SJCRH30 (cell line): Measurements from ENCODE around the gene LSAMP. TPM values are rescaled to one million over a fixed set of nuclear protein-coding genes. Genes with fewer than 3 reads are reported as not detected.

ENCODE experiments used
- DNase-seq, 2 experiments: peaks; one replicate each; pipeline ENCODE4 v3.0.0-alpha.2; 2015 to 2020
- H3K27ac ChIP-seq: fragments of 250-450 bp; sonication (Bioruptor Pico); 2 replicates; pipeline ENCODE4 v1.5.1; 2020; ENCODE audit warnings: mild to moderate bottlenecking, moderate library complexity
- H3K27me3 ChIP-seq: fragments of 250-450 bp; sonication (Bioruptor Pico); 2 replicates; pipeline ENCODE4 v1.5.1; 2020; ENCODE audit warnings: mild to moderate bottlenecking, moderate library complexity
- H3K36me3 ChIP-seq: fragments of 250-450 bp; sonication (Bioruptor Pico); 2 replicates; pipeline ENCODE4 v1.5.1; 2020; ENCODE audit warnings: mild to moderate bottlenecking, moderate library complexity
- H3K4me1 ChIP-seq: fragments of 250-450 bp; sonication (Bioruptor Pico); 2 replicates; pipeline ENCODE4 v1.5.1; 2020; ENCODE audit warnings: mild to moderate bottlenecking, moderate library complexity
- H3K4me3 ChIP-seq: fragments of 250-450 bp; sonication (Bioruptor Pico); 2 replicates; pipeline ENCODE4 v1.5.1; 2020; ENCODE audit warnings: mild to moderate bottlenecking, moderate library complexity
- H3K9me3 ChIP-seq: fragments of 250-450 bp; sonication (Bioruptor Pico); replicated peaks from 2 replicates; pipeline ENCODE4 v1.5.1; 2020; ENCODE audit warnings: mild to moderate bottlenecking, moderate library complexity
- total RNA-seq: library from RNA; depleted of rRNA; stranded (reverse); fragments of >200 nt; shearing (Covaris generic); gene quantifications from 2 replicates; pipeline ENCODE4 v1.2.3, GENCODE V29; 2014

LSAMP gene
- total RNA-seq, 1 experiment from 2014 or later = 0.02 TPM

DNA sequence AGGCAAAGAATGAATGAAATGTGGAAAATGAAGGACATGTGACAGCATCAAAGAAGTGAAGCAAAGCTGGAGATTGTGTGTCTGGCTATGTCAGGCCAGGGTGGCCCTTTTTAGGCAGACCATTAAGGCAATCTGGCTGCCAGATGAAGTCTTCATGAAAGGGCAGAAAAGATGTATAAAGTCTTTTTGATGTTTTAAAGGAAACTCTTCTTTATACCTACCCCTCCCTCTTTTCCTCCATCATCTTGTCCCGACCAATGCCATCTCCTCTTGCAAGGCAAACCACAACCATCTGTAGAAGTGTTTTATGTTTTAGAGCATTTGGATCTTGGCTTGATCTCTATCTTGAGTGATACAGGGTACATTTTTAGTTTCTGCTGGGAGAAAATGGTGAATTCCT, 259.2 kb downstream of the LSAMP start:
- peaks cover 6% of the 10 kb centered on the region; the same call in 1 of the 2 replicates for H3K4me1 ChIP-seq
- no peak overlapping the region for H3K4me3 ChIP-seq
- DNase-seq = no peak
- H3K27ac ChIP-seq = no peak overlapping the region
- H3K27me3 ChIP-seq = no peaks in the 10 kb centered on the region
- no peaks in the 10 kb centered on the region for H3K36me3 ChIP-seq
- H3K9me3 ChIP-seq = no peaks in the 10 kb centered on the region

DNA sequence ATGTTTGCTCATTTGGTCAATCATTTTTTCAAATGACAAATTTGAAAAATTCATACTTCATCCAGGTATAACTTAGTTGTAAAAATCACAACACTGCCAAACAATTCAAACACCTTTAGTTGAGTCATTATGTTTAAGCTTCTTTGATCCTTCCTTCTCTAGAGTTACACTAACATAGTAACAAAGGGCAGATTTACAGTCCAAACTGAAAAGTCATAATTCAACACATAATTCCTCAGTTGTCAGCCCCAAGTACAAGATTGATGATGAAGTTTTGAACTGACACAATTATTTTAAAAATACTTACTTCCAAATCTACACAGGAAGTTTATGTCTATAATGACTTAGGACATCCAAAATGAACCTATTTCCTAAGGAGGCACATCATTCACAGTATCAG, 264.1 kb downstream of the LSAMP start:
- H3K27me3 ChIP-seq = no peaks in the 10 kb centered on the region
- no peak for DNase-seq
- no peaks in the 10 kb centered on the region for H3K9me3 ChIP-seq
- no peak overlapping the region for H3K27ac ChIP-seq
- H3K4me3 ChIP-seq = no peak overlapping the region
- H3K36me3 ChIP-seq = no peaks in the 10 kb centered on the region
- no peaks in the 10 kb centered on the region for H3K4me1 ChIP-seq

DNA sequence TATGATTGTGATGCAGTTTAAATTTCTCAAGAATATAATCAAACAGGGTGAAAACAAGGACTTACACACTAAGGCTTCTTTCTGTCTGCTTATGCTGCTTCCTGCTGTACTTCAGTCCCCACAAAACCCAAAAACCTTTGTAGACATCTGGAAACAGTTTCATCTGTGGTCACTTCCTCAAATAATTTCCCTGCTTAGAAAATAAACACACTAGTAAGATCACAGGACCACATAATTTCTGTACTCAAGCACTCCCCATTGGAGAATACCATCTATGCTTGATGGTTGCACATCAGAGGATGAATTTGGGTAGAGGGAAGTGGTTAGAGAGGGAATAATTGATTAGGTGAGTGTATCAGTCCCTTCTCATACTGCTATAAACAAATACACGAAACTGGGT, 266.2 kb downstream of the LSAMP start:
- H3K36me3 ChIP-seq = no peaks in the 10 kb centered on the region
- peak in 1 of 2 experiments; percentile 2 for DNase-seq
- no peak overlapping the region for H3K4me3 ChIP-seq
- H3K9me3 ChIP-seq = no peaks in the 10 kb centered on the region
- H3K27me3 ChIP-seq = no peaks in the 10 kb centered on the region
- H3K4me1 ChIP-seq = no peaks in the 10 kb centered on the region
- H3K27ac ChIP-seq = no peak overlapping the region

DNA sequence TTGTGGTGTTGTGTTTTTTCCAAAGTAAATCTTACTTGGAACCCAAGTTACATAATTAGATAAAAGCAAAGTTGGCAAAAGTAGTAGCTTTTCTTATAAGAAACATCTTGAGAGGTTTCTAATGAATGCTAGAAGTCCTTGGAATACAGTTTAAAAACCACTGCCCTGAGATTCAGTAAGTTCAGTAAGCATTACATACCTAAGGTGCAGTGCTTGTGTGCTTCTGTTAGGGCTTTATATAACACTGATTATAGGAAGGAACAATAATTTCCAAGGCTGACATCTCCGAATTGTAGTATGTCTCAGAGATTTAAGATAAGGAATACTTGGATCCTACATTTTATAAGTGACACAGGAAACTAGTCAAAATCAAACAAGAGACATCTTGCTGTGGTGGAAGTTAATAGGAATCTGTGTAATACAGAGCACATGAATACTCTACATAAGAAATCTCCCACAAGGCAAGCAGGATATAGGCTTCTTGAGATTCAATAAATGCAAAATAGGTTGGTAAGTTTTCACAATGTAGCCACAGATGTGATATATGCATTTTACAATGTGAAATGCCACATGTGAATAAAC, 268.2 kb downstream of the LSAMP start:
- H3K4me3 ChIP-seq = no peak overlapping the region
- H3K27ac ChIP-seq = no peak overlapping the region
- no peak for DNase-seq
- H3K36me3 ChIP-seq = no peaks in the 10 kb centered on the region
- H3K9me3 ChIP-seq = no peaks in the 10 kb centered on the region
- H3K27me3 ChIP-seq = no peaks in the 10 kb centered on the region
- no peaks in the 10 kb centered on the region for H3K4me1 ChIP-seq

DNA sequence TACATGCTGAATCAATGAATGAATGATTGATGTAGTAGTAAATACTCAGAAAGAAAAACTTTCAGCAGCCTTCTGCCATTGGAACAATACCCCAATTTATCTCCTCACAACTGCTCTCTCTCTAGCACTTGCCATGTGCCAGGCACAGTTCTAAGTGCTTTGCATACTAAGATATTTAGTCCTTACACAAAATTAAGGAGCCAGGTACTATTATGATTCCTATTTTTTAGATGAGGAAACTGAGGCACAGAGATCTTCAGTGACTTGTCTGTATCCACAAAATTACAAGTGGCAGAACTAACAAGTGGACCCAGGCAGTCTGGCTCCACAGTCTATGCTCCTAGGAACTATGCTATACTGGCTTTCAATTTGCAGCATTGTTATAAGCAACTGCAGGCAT, 279.2 kb downstream of the LSAMP start:
- Histone ChIP-seq H3K27ac (no peak overlapping the region), H3K4me3 (no peak overlapping the region), H3K27me3 (no peaks in the 10 kb centered on the region), H3K4me1 (no peaks in the 10 kb centered on the region), H3K9me3 (no peaks in the 10 kb centered on the region), H3K36me3 (no peaks in the 10 kb centered on the region)
- DNase-seq = no peak

DNA sequence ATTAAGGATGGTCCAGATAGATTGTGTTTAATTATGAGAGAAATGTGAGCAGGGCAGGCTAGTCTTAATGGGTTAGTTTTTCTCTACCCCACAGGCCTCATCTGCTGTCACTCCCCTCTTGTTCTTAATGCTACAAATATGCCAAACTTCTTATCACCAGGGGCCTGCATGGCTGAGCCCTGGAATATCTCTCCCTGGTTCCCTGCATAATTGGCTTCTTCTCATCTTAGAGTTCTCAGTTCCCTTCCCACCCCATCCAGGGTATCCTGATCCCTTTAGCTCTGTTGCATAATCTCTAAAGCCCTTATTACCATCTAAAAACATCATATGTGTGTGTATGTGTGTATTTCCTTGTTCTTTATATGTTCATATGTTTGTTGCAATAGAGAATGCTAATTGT, 279.6 kb downstream of the LSAMP start:
- no peak for DNase-seq
- Histone ChIP-seq H3K4me1 (no peaks in the 10 kb centered on the region), H3K27ac (no peak overlapping the region), H3K4me3 (no peak overlapping the region), H3K27me3 (no peaks in the 10 kb centered on the region), H3K36me3 (no peaks in the 10 kb centered on the region), H3K9me3 (no peaks in the 10 kb centered on the region)

DNA sequence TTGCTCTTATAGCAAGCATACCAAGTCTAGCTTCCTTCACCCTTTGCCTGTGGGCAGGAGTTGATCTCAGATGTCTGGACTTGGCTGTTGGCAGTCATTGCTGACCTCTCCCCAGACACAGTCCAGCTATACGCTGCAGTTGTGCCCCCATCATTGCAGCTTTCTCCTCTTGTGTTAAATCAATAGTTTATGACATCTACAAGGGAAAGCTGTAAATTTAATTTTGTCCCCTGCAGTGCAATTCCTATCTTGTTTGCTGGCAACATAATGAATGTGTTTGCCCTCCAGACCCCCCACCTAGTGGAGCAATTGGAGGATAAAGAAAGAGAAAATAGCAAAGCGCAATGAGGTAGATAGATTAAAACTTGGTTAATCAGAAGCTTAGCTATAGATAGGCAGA, 280.2 kb downstream of the LSAMP start:
- Histone ChIP-seq H3K27ac (no peak overlapping the region), H3K36me3 (no peaks in the 10 kb centered on the region), H3K9me3 (no peaks in the 10 kb centered on the region), H3K27me3 (no peaks in the 10 kb centered on the region), H3K4me1 (no peaks in the 10 kb centered on the region), H3K4me3 (no peak overlapping the region)
- DNase-seq = no peak

DNA sequence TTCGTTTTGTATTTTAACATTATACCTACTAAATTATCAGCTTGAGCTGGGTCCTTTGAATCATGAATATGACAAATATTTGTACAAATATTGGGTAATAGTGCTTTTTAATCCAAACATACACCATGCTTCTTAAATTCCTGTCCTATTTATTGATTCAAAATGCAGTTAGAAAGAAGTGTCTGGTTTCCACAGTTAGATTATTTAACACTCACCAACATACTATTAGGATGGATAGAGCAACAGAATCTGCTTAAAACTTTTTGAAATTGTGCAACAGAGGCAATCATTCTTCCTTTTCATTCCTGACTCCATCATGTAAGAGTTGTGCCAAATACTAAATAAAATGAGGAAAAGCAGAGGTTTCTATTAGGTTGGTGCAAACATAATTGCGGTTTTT, 281.2 kb downstream of the LSAMP start:
- H3K36me3 ChIP-seq = no peaks in the 10 kb centered on the region
- DNase-seq = no peak

DNA sequence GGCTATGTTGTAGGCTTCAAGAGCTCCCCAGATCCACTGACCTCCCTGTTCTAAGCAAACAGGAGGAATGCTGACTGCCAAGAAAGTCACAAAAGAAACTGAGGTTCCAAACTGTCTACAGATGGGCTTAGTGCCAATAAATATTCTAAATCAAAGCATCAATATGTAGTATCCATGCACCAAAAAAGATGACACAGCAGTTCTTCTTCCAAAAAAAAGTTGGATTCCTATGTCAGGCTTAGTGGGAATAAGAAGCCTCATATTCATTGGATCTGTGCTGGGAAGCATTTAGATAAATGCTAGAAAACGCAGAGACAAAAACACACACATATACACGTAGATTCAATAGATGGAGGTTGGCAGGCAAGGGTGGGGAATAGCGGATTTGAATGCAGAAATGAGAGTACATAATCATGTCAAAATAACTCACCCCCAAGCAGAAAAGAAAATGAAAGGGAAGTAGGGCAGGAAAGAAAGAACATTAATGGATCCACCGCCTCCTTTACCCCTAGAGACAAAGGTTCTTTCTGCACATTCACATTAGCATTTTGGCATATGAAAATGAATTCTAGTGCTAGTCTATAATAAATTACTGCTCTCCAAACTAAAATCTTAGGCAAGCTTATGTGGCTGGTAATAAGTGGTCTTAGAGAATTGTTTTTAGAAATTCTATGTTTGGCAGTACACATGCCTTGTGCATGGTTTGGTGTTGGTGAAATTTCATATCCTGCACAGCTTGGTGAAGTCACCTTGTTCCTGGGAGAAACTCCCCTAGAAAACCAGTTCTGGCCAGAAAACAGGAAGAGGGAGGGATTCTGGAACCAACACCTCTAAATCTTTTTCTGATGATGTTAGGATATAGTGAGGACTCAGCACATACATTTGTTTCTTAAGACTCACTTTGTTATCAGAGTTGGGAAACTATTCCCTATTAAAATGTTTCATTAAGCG, 283.4 kb downstream of the LSAMP start:
- H3K36me3 ChIP-seq = no peaks in the 10 kb centered on the region
- H3K9me3 ChIP-seq = no peaks in the 10 kb centered on the region
- no peak for DNase-seq
- no peaks in the 10 kb centered on the region for H3K4me1 ChIP-seq
- no peak overlapping the region for H3K27ac ChIP-seq
- no peaks in the 10 kb centered on the region for H3K27me3 ChIP-seq
- no peak overlapping the region for H3K4me3 ChIP-seq

More for the DNA sequence above, 281.2 kb downstream of the LSAMP start:
- no peak overlapping the region for H3K4me3 ChIP-seq
- no peaks in the 10 kb centered on the region for H3K9me3 ChIP-seq
- no peak overlapping the region for H3K27ac ChIP-seq
- H3K27me3 ChIP-seq = no peaks in the 10 kb centered on the region
- H3K4me1 ChIP-seq = no peaks in the 10 kb centered on the region

DNA sequence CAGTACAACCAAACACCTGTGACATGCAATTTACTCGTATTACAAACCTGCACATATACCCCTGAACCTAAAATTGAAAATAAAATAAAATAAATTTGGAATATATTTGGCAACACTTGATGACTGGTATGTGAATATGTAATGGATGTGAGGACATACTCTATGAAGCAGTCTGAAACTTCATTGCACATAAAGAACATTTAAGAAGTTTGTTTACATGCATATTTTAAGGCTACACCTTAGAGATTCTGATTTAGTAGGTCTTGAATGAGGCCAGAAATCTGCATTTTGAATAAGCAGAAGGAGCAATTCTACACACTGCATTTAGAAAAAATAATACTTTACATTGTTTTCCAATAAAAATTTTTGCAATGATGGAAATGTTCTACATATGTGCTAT, 284.7 kb downstream of the LSAMP start:
- Histone ChIP-seq H3K27me3 (no peaks in the 10 kb centered on the region), H3K36me3 (no peaks in the 10 kb centered on the region), H3K4me3 (no peak overlapping the region), H3K9me3 (no peaks in the 10 kb centered on the region), H3K27ac (no peak overlapping the region), H3K4me1 (no peaks in the 10 kb centered on the region)
- DNase-seq = no peak

DNA sequence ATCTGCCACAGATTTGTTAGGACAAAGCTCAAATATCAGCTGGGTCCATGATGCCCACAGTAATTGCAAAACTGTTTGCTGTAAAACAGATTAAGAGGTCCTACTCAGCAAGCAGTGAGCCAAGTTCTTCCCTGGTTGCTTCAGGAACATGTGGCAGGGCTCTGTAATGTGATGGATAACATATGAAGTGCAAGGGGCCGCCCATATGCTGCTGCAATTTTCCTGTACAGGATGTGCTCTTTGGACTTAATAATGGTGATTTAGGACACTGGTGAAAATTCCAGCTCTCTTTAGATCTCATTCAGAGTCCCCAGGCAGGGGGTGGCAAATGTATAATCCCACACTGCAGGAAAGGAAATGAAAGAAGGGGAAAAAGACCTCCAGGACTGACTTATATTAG, 289.4 kb downstream of the LSAMP start:
- DNase-seq = no peak
- Histone ChIP-seq H3K27ac (no peak overlapping the region), H3K4me3 (no peak overlapping the region), H3K4me1 (no peaks in the 10 kb centered on the region), H3K9me3 (no peaks in the 10 kb centered on the region), H3K36me3 (no peaks in the 10 kb centered on the region), H3K27me3 (no peaks in the 10 kb centered on the region)

DNA sequence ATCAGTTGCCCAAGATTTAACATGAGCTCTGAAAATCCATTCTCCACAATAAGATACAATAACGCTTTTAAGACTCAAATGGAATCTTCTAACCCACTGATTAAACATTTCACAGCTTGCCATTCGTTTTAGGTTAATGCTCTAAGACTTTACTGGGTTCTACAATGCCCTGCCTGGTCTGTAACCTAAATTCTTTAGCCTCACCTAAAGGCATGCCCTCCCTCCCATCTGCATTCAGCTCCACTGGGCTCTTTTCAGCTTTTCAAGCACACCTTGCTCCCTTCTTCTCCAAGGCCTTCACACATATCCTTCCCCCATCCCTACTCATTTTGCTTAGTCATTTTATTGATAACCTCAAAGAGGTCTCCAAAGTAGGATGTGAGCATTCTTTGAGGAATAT, 290.9 kb downstream of the LSAMP start:
- Histone ChIP-seq H3K27me3 (no peaks in the 10 kb centered on the region), H3K27ac (no peak overlapping the region), H3K9me3 (no peaks in the 10 kb centered on the region), H3K4me3 (no peak overlapping the region), H3K36me3 (no peaks in the 10 kb centered on the region), H3K4me1 (peaks cover 10% of the 10 kb centered on the region)
- no peak for DNase-seq

DNA sequence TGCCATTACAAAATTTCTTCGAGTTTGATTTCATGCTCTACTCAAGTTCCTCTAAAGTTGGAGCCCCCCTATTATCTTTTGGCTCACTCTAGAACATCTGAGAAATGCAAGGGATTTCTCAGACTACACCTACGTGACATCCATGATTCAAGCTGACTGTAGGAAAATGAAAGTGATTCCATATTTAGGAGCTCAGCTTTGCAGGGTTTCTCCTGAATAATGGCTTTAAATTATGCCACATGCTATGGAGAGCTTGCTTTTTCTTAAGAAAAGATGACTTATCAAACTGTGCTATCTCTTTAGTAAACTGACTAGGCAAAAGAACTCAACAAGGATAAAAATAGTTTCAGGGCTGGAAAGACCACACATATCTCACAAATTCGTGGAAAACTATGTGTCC, 292.1 kb downstream of the LSAMP start:
- H3K27ac ChIP-seq = no peak overlapping the region
- H3K4me1 ChIP-seq = peaks cover 19% of the 10 kb centered on the region
- no peaks in the 10 kb centered on the region for H3K36me3 ChIP-seq
- H3K9me3 ChIP-seq = no peaks in the 10 kb centered on the region
- DNase-seq = no peak
- H3K4me3 ChIP-seq = no peak overlapping the region
- H3K27me3 ChIP-seq = no peaks in the 10 kb centered on the region

DNA sequence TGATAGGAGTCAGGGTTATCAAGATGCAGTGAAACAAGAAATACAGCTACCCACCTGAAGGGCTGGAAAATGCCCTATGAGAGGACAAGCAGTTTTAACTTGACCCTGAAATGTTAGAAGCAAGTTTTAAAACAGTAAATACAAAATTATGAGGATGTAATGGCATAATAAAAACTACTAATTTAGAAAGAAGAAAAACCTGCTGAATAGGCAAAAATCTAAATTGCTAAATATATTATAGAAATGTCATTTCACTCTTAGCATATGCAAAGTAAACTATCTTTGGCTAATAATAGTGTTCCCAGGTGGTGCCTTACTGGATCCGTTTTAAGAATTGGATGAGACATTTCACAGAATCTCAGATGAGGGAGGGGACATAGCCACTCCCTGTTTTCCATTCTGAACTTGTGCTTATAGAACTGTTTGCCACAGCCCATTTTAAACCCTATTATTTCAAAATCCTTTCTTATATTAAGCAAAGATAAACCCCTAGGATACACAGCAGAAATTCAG, 294.6 kb downstream of the LSAMP start:
- DNase-seq = no peak
- peaks cover 19% of the 10 kb centered on the region for H3K4me1 ChIP-seq
- no peak overlapping the region for H3K4me3 ChIP-seq
- no peaks in the 10 kb centered on the region for H3K36me3 ChIP-seq
- 0 out of 2 replicates have a peak, but pooled peaks cover 6% of the 10 kb centered on the region for H3K9me3 ChIP-seq
- peak overlapping the region; percentile 81 for H3K27ac ChIP-seq
- H3K27me3 ChIP-seq = no peaks in the 10 kb centered on the region
